T-helper 2 cell treated with Interferon-gamma antibody and Interleukin-4, amounts not matched to agents 5 μg/mL and 100 μg/mL, for 36 hours (primary cell): ENCODE measurements around the gene IDE.
"Not testable (repeated sequence)": the region's sequence is repeated elsewhere in the genome, so short reads cannot be mapped to it uniquely, and the experiment has no call there.

Experiments
- DNase-seq: peaks from one replicate; pipeline ENCODE4 v3.0.0; 2021; ENCODE audit warnings: low spot score
- H3K27ac Mint-ChIP-seq: one replicate; pipeline ENCODE4 v1.8.0; 2021; ENCODE audit warnings: mild to moderate bottlenecking, mixed read lengths
- H3K27me3 Mint-ChIP-seq: one replicate; pipeline ENCODE4 v1.8.0; 2021; ENCODE audit warnings: low read depth, mixed read lengths
- H3K36me3 Mint-ChIP-seq: one replicate; pipeline ENCODE4 v1.8.0; 2021; ENCODE audit warnings: low read depth, mixed read lengths
- H3K4me1 Mint-ChIP-seq: one replicate; pipeline ENCODE4 v1.8.0; 2021; ENCODE audit warnings: low read depth, mixed read lengths
- H3K4me3 Mint-ChIP-seq: one replicate; pipeline ENCODE4 v1.8.0; 2022; ENCODE audit warnings: mild to moderate bottlenecking, moderate library complexity, mixed read lengths
- H3K9me3 Mint-ChIP-seq: one replicate; pipeline ENCODE4 v1.8.0; 2021; ENCODE audit warnings: mixed read lengths

IDE gene

DNA sequence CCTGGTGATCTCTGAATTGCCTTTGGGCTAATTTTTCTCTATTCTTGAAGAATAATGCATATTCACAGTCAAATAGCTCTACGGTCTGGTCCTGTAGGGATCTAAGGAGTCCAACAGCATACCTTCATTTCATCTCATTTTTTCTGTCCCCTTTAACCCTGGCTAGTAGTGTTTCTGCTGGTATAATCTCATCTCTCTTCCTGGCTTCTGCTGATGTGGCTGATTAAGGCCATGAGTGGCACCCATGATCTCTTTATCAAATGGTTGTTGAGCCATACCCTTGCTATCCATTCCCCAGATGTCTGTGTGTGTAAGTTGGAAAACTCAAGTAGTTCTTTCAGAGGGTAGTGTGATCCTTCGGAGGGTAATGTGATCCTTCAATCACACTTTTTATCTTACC lies 163.4 kb downstream of the IDE start:
- DNase-seq = no peak
- H3K4me3 Mint-ChIP-seq = no peak overlapping the region
- peaks cover 1% of the 10 kb centered on the region for H3K4me1 Mint-ChIP-seq
- H3K36me3 Mint-ChIP-seq = no peaks in the 10 kb centered on the region
- H3K27me3 Mint-ChIP-seq = peaks cover 10% of the 10 kb centered on the region
- H3K9me3 Mint-ChIP-seq = no peaks in the 10 kb centered on the region
- no peak overlapping the region for H3K27ac Mint-ChIP-seq

DNA sequence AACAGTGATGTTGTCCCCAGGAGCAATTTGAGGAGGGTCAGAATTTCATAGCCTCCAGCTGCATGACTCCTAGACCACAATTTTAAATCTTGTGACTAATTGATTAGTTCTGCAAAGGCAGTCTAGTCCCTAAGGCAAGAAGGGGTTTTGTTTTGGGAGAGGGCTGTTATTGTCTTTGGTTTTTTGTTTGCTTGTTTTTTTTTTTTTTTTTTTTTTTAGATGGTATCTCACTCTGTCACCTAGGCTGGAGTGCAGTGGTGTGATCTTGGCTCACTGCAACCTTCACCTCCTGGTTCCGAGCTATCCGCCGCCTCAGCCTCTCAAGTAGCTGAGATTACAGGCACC lies 165.9 kb downstream of the IDE start:
- Mint-ChIP-seq H3K4me1 (peaks cover 1% of the 10 kb centered on the region), H3K27me3 (peaks cover 6% of the 10 kb centered on the region), H3K27ac (no peak overlapping the region), H3K9me3 (no peaks in the 10 kb centered on the region), H3K4me3 (no peak overlapping the region), H3K36me3 (no peaks in the 10 kb centered on the region)
- no peak for DNase-seq

DNA sequence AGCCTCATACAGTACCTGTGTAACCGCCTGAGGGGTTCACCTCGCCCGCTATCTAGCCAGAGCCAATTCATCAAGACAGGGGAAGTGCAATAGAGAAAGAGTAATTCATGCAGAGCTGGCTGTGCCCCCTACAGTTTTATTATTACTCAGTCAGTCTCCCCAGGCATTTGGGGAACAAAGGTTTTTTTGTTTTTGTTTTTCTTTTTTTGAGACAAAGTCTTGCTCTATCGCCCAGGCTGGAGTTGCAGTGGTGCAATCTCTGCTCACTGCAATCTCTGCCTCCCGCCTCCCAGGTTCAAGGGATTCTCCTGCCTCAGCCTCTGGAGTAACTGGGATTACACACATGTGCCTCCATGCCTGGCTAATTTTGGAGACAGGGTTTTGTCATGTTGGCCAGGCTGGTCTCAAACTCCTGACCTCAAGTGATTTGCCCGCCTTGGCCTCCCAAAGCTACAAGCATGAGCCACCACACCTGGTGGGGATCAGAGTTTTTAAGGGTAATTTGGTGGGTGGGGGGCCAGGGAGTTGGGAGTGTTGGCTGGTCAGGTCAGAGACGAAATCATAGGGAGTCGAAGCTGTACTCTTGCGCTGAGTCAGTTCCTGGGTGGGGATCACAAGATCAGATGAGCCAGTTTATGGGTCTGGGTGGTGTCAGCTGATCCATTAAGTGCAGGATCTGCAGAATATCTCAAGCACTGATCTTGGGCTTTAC lies 166.4 kb downstream of the IDE start:
- Mint-ChIP-seq H3K27ac (no peak overlapping the region), H3K9me3 (no peaks in the 10 kb centered on the region), H3K4me3 (no peak overlapping the region), H3K36me3 (no peaks in the 10 kb centered on the region), H3K27me3 (peaks cover 6% of the 10 kb centered on the region), H3K4me1 (peaks cover 1% of the 10 kb centered on the region)
- DNase-seq = no peak

DNA sequence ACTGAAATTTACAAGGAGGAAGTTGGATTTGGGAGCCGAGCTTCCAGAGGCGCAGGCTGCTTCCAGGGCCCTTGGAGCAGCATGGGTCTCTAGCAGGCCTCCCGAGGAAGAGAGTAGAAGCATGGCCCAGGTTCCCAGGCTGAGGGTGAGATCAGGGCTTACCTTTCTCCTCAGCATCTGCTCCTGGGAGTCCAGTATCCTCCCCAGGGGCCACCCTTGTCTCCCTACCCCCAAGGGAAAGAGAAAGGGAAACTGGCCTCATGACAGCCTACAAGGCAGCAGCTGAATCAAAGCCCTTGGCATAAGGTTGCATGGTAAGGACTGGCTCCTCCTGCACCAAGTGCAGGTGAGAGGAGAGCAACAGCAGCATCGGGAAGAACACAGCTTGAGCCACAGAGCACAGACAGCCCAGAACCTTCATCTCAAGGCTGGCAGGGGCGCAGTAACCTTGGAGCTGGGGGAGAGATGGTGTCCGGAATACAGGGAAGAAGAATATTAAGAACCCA lies 168.4 kb downstream of the IDE start:
- H3K4me1 Mint-ChIP-seq = peaks cover 1% of the 10 kb centered on the region
- no peak overlapping the region for H3K27ac Mint-ChIP-seq
- no peak overlapping the region for H3K4me3 Mint-ChIP-seq
- no peaks in the 10 kb centered on the region for H3K36me3 Mint-ChIP-seq
- no peak for DNase-seq
- H3K27me3 Mint-ChIP-seq = peaks cover 6% of the 10 kb centered on the region
- H3K9me3 Mint-ChIP-seq = no peaks in the 10 kb centered on the region

DNA sequence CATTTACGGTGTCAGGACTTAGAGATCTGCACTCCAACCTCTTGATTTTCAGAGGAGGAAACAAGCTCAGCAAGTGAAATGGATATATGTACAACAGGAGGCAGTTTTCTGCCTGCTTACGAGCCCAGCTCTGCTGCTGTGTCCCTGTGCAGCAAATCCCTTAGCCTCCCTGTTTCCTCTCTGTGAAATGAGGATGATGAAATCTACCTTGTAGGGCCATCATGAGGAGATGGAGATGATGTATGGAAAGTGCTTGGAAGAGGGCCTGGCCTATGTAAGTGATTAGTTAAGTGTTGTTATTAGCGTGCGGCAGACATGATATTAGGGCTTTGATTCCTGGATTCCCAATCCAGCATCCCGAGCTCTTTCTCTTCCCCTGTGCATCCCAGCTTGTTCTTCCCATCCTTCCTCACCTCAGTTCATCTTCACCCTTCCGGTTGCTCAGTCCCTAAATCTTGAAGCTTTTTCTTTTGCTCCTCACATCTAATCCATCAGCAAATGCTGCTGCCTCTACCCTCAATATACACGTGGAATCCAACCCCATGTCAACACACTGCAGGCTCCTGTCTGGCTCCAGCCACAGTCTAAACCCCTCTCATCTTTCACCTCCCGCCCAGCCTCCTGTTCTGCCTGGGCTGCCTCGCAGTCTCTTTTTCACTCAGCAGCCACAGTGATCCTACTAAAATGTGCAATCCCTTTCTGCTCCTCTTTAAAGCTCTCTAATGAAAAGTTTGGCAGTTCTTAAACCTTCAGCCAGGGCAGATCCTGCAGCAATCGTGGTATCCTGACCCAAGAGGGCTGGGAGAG lies 169.1 kb downstream of the IDE start:
- Mint-ChIP-seq H3K27me3 (peaks cover 6% of the 10 kb centered on the region), H3K9me3 (no peaks in the 10 kb centered on the region), H3K36me3 (no peaks in the 10 kb centered on the region), H3K4me1 (peaks cover 1% of the 10 kb centered on the region), H3K4me3 (no peak overlapping the region), H3K27ac (no peak overlapping the region)
- DNase-seq = no peak

DNA sequence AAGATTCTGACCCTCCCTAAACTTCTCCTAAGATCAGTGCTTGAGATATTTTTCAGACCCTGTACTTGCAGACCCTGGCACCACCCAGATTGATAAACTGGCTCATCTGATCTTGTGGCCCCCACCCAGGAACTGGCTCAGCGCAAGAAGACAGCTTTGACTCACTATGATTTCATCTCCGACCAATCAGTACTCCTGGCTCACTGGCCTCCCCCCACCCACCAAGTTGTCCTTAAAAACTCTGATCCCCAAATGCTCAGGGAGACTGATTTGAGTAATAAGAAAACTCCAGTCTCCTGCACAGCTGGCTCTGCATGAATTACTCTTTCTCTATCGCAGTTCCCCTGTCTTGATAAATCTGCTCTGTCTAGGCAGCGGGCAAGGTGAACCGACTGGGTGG lies 171.7 kb downstream of the IDE start:
- not testable (repeated sequence) for H3K4me1 Mint-ChIP-seq, H3K9me3 Mint-ChIP-seq, DNase-seq, H3K4me3 Mint-ChIP-seq, H3K27ac Mint-ChIP-seq, H3K36me3 Mint-ChIP-seq, H3K27me3 Mint-ChIP-seq
